HepG2 (cell line): ENCODE results near the gene UCP1. TPM values are rescaled to one million over a fixed set of nuclear protein-coding genes. Genes with fewer than 3 reads are reported as not detected.

Experiments used
- ATAC-seq: fragments of 200-7000 bp; cut with Tn5 transposase; 3 replicates; pipeline ENCODE4 v1.9.1; 2020; ENCODE audit warnings: mild to moderate bottlenecking, moderate library complexity
- BruUV-seq: library from RNA; stranded (reverse); fragments of 400-500 nt; replicated peaks from 2 replicates; lab custom pipeline; 2021; lab: Mats Ljungman, UMichigan
- CTCF ChIA-PET: fragments of 300-600 bp; formaldehyde crosslinking; extraction: SDS; loops from one replicate; lab custom pipeline; 2021; ENCODE audit warnings: low total read pairs, inconsistent platforms, low intra/inter-chr PET ratio; lab: Yijun Ruan, JAX
- POLR2A ChIA-PET: fragments of 350-600 bp; sonication (Branson Sonifier 250); formaldehyde crosslinking; loops from one replicate; lab custom pipeline; 2020; ENCODE audit warnings: antibody characterized with exemption, inconsistent platforms; lab: Yijun Ruan, JAX
- DNase-seq: peaks from one replicate; pipeline ENCODE4 v3.0.0-alpha.2; 2015; ENCODE audit warnings: low spot score
- FAIRE-seq: peaks from 3 replicates; lab custom pipeline; 2011; peaks lifted over from hg19 to GRCh38; lab: Jason Lieb, UNC
- H2AFZ ChIP-seq: one replicate; pipeline ENCODE4 v1.6.1; 2011; ENCODE audit warnings: low read length, inconsistent platforms
- H3K27ac ChIP-seq: fragments of 300-600 bp; 3 replicates; pipeline ENCODE4 v1.8.0; 2011; ENCODE audit warnings: mixed run types, mild to moderate bottlenecking, mixed read lengths, low read length, inconsistent platforms; ENCODE audit not compliant: insufficient read depth; ENCODE audit errors: extremely low read length
- H3K27me3 ChIP-seq, 2 experiments: fragments of 200-600 bp in 1 of 2; 2 replicates in 1 of 2; 3 replicates in 1 of 2; pipeline versions ENCODE4 v1.6.0 to v1.8.0; 2011; ENCODE audit warnings: low read length in 2 of 2, mild to moderate bottlenecking in 2 of 2, moderate library complexity in 2 of 2, inconsistent platforms in 1 of 2; ENCODE audit not compliant: insufficient read depth in 2 of 2, control insufficient read depth in 1 of 2
- H3K36me3 ChIP-seq, 2 experiments: fragments of 200-600 bp in 1 of 2; replicated peaks in 1 of 2; 2 replicates in 1 of 2; 3 replicates in 1 of 2; pipeline versions ENCODE4 v1.5.1 to v1.8.0; 2011; ENCODE audit warnings: low read length in 2 of 2, inconsistent platforms in 1 of 2; ENCODE audit not compliant: insufficient read depth in 2 of 2, control insufficient read depth in 1 of 2
- H3K4me1 ChIP-seq: 2 replicates; pipeline ENCODE4 v1.5.1; 2012; ENCODE audit warnings: low read length, inconsistent platforms; ENCODE audit not compliant: insufficient read depth
- H3K4me2 ChIP-seq: 2 replicates; pipeline ENCODE4 v1.6.0; 2011; ENCODE audit warnings: low read depth, low read length, inconsistent platforms
- H3K4me3 ChIP-seq, 3 experiments: fragments of 200-600 bp in 1 of 3; sonication (generic), shearing (Covaris generic) in 1 of 3; replicated peaks in 1 of 3; 2 replicates each; pipeline ENCODE4 v1.5.1; 2011 to 2016; ENCODE audit warnings: low read length in 3 of 3, inconsistent platforms in 2 of 3, low read depth in 2 of 3, mild to moderate bottlenecking in 2 of 3, control low read depth in 1 of 3, mixed read lengths in 1 of 3; ENCODE audit not compliant: insufficient read depth in 1 of 3
- H3K79me2 ChIP-seq: one replicate; pipeline ENCODE4 v1.6.1; 2011; ENCODE audit warnings: low read length, inconsistent platforms; ENCODE audit not compliant: insufficient read depth
- H3K9ac ChIP-seq: 2 replicates; pipeline ENCODE4 v1.6.0; 2011; ENCODE audit warnings: mild to moderate bottlenecking, low read depth, low read length, inconsistent platforms; ENCODE audit not compliant: insufficient read depth
- H3K9me3 ChIP-seq: 2 replicates; pipeline ENCODE4 v1.5.1; 2012; ENCODE audit warnings: mild to moderate bottlenecking, low read length
- H4K20me1 ChIP-seq: 2 replicates; pipeline ENCODE4 v1.6.0; 2011; ENCODE audit warnings: inconsistent platforms, mild to moderate bottlenecking, low read length, moderate library complexity; ENCODE audit not compliant: insufficient read depth
- GMEB2 ChIP-seq: IDR thresholded peaks from 2 replicates; pipeline ENCODE4 v1.6.1; 2016; ENCODE audit warnings: missing biosample characterization, missing genetic modification reagents, low read depth
- GTF3A ChIP-seq: sonication (generic); formaldehyde crosslinking; conservative IDR thresholded peaks from 2 replicates; pipeline ENCODE4 v1.4.0; 2020; ENCODE audit warnings: mild to moderate bottlenecking, missing genetic modification reagents
- JUNB ChIP-seq: sonication (generic); formaldehyde crosslinking; IDR thresholded peaks from 2 replicates; pipeline ENCODE4 v1.8.0; 2022; ENCODE audit warnings: missing genetic modification reagents, mild to moderate bottlenecking, borderline replicate concordance
- MAZ ChIP-seq, 2 experiments: sonication (generic) in 1 of 2; formaldehyde crosslinking in 1 of 2; IDR thresholded peaks; 2 replicates each; pipeline versions ENCODE4 v1.5.0 to v1.6.1; 2012 to 2020; ENCODE audit warnings: low read depth in 2 of 2, mild to moderate bottlenecking in 2 of 2, borderline replicate concordance in 1 of 2, improper control_type of control experiment in 1 of 2, low read length in 1 of 2, missing genetic modification reagents in 1 of 2, moderate library complexity in 1 of 2
- MBD4 ChIP-seq: IDR thresholded peaks from 2 replicates; pipeline ENCODE4 v1.6.1; 2012; ENCODE audit warnings: low read length, inconsistent platforms, borderline replicate concordance
- MIER3 ChIP-seq: IDR thresholded peaks from 2 replicates; pipeline ENCODE4 v1.6.1; 2016; ENCODE audit warnings: missing compliant biosample characterization, borderline replicate concordance
- NBN ChIP-seq: fragments of 450-650 bp; conservative IDR thresholded peaks from 2 replicates; pipeline ENCODE4 v1.6.1; 2017
- NR1H2 ChIP-seq: sonication (generic); formaldehyde crosslinking; IDR thresholded peaks from 2 replicates; pipeline ENCODE4 v1.8.1; 2022; ENCODE audit warnings: low read depth, missing genetic modification reagents, borderline replicate concordance
- RAD51 ChIP-seq: fragments of 450-650 bp; IDR thresholded peaks from 2 replicates; pipeline ENCODE4 v1.6.1; 2016; ENCODE audit warnings: borderline replicate concordance
- SAP130 ChIP-seq: IDR thresholded peaks from 2 replicates; pipeline ENCODE4 v1.6.1; 2016; ENCODE audit warnings: low read depth
- SMARCE1 ChIP-seq: fragments of 450-650 bp; IDR thresholded peaks from 2 replicates; pipeline ENCODE4 v1.6.1; 2017; ENCODE audit warnings: borderline replicate concordance
- SSRP1 ChIP-seq: IDR thresholded peaks from 2 replicates; pipeline ENCODE4 v1.6.1; 2016; ENCODE audit warnings: control low read depth
- ZNF572 ChIP-seq: sonication (generic); formaldehyde crosslinking; IDR thresholded peaks from 2 replicates; pipeline ENCODE4 v1.5.1; 2020; ENCODE audit warnings: mild to moderate bottlenecking, missing genetic modification reagents
- ZNF687 ChIP-seq: sonication (generic); formaldehyde crosslinking; IDR thresholded peaks from 2 replicates; pipeline ENCODE4 v1.5.1; 2020; ENCODE audit warnings: mild to moderate bottlenecking, missing genetic modification reagents, moderate library complexity
- WGBS: methylation state at CpG from one replicate; pipeline ENCODE4 v1.1.6; 2017; ENCODE audit warnings: low lambda C conversion rate; 5-methylcytosine and 5-hydroxymethylcytosine counted together
- in situ Hi-C: cut with HindIII; loops from 2 replicates; pipeline ENCODE4 v1.10.0; 2017; ENCODE audit warnings: low pct_unique_long_range_greater_than_20kb; ENCODE audit not compliant: extremely low pct_ligation_motif_present
- intact Hi-C: fragments of 100-400 bp; cut with micrococcal nuclease; formaldehyde crosslinking; loops from one replicate; pipeline ENCODE4 v1.10.0; 2022; ENCODE audit not compliant: unreplicated experiment
- polyA plus RNA-seq, 8 experiments: library from polyadenylated mRNA; depleted of rRNA in 3 of 8; stranded (reverse) in 7 of 8; unstranded in 1 of 8; fragments of >200 nt; fragmentation: Illumina TruSeq in 4 of 8; extraction: Trizol in 4 of 8; gene quantifications; 2 replicates each; pipeline versions ENCODE4 v1.2.1 to v1.2.3, GENCODE V29; 2011 to 2016; ENCODE audit warnings: low read depth in 4 of 8, missing spikeins in 1 of 8, mixed read lengths in 1 of 8; ENCODE audit not compliant: insufficient read depth in 1 of 8
- total RNA-seq, 5 experiments: library from RNA; depleted of rRNA; stranded (reverse); fragments of >200 nt; fragmentation: Illumina TruSeq; extraction: Trizol; gene quantifications; 2 replicates each; pipeline ENCODE4 v1.2.3, GENCODE V29; 2016; ENCODE audit warnings: low read depth in 1 of 5

The UCP1 gene
- total and polyA plus RNA-seq, 2 of the 13 experiments (the other 11 are each of a cell fraction or from before 2014, with no cell fraction given), result 0.11 TPM

GRCh38 chr4:140559696-140560095 is 9.1 kb downstream of the UCP1 start:
- in situ Hi-C loops, result no loop called here
- Histone ChIP-seq H3K27ac (no peak overlapping the region), H3K9ac (no peak overlapping the region), H3K79me2 (no peaks in the 10 kb centered on the region), H3K36me3 (no peaks in the 10 kb centered on the region), H4K20me1 (no peaks in the 10 kb centered on the region), H2AFZ (no peak overlapping the region), H3K4me3 (no peak overlapping the region), H3K27me3 (no peaks in the 10 kb centered on the region), H3K4me1 (no peaks in the 10 kb centered on the region)
- DNase-seq, result no peak
- BruUV-seq, result no TSS peak
- intact Hi-C loops, result no loop called here
- no peak for ATAC-seq
- WGBS, result 50% methylated on average over 6 of the region's 6 CpGs
- no peak for TF ChIP-seq SAP130 (CRISPR knock-in tag)
- TF ChIP-seq, all 625 proteins: peak for 0
- POLR2A ChIA-PET, result no interaction called here
- CTCF ChIA-PET, result no interaction called here
- no peak for FAIRE-seq
- Histone ChIP-seq H3K4me2 (no peak overlapping the region), H3K9me3 (no peaks in the 10 kb centered on the region)

GRCh38 chr4:140557831-140558435 is 10.8 kb downstream of the UCP1 start:
- ChIA-PET POLR2A (no interaction called here), CTCF (no interaction called here)
- Histone ChIP-seq H3K79me2 (no peaks in the 10 kb centered on the region), H2AFZ (no peak overlapping the region), H3K4me2 (no peak overlapping the region), H3K27me3 (no peaks in the 10 kb centered on the region), H3K36me3 (peaks cover 0 to 1% of the 10 kb centered on the region in 2 experiments; a peak in 1 of 5 replicates), H3K9ac (no peak overlapping the region), H4K20me1 (no peaks in the 10 kb centered on the region), H3K4me1 (no peaks in the 10 kb centered on the region), H3K27ac (no peak overlapping the region), H3K9me3 (no peaks in the 10 kb centered on the region), H3K4me3 (no peak overlapping the region)
- FAIRE-seq (no peak), ATAC-seq (no peak), DNase-seq (no peak)
- 94% methylated on average over 4 of the region's 4 CpGs for WGBS
- intact Hi-C loops (no loop called here), in situ Hi-C loops (no loop called here)
- no TSS peak for BruUV-seq
- TF ChIP-seq MAZ (IDR thresholded peaks at IDR 0.05; ENCODE audit: borderline replicate concordance, low read depth, low read length), result no peak
- no peak for TF ChIP-seq MAZ (CRISPR knock-in tag; IDR thresholded peaks at IDR 0.05; ENCODE audit: low read depth)
- no peak for TF ChIP-seq NBN
- no peak for TF ChIP-seq RAD51
- TF ChIP-seq JUNB (CRISPR knock-in tag), result no peak
- no peak for TF ChIP-seq ZNF687
- no peak for TF ChIP-seq GTF3A (CRISPR knock-in tag)
- TF ChIP-seq MIER3, result no peak
- TF ChIP-seq GMEB2 (CRISPR knock-in tag), result no peak
- no peak for TF ChIP-seq ZNF572 (CRISPR knock-in tag)
- TF ChIP-seq NR1H2 (CRISPR knock-in tag), result no peak
- TF ChIP-seq SMARCE1, result no peak
- no peak for TF ChIP-seq MBD4
- TF ChIP-seq SSRP1 (CRISPR knock-in tag), result no peak
